HEK293 (cell line): ENCODE data around the gene RIMKLB.
"Not testable (repeated sequence)": the region's sequence is repeated elsewhere in the genome, so short reads cannot be mapped to it uniquely, and the experiment has no call there.

Experiments
- CTCF ChIA-PET: fragments of 350-600 bp; formaldehyde crosslinking; extraction: SDS; loops from one replicate; lab custom pipeline; 2021; ENCODE audit warnings: antibody characterized with exemption; lab: Yijun Ruan, JAX
- POLR2A ChIA-PET: fragments of 300-600 bp; formaldehyde crosslinking; extraction: SDS; loops from one replicate; lab custom pipeline; 2020; ENCODE audit warnings: antibody characterized with exemption, inconsistent platforms; lab: Yijun Ruan, JAX
- H3K27ac ChIP-seq: fragments of 200-500 bp; sonication (Bioruptor generic); 2 replicates; pipeline ENCODE4 v1.5.1; 2014; ENCODE audit warnings: low read depth, low read length, control low read depth, inconsistent platforms; ENCODE audit errors: extremely low read depth
- H3K36me3 ChIP-seq, 2 experiments: fragments of 200-500 bp in 1 of 2; sonication (Bioruptor generic) in 1 of 2; 1 replicate in 1 of 2; 2 replicates in 1 of 2; pipeline ENCODE4 v1.5.1; 2014 to 2017; ENCODE audit warnings: inconsistent platforms in 2 of 2, low read length in 2 of 2; ENCODE audit not compliant: control insufficient read depth in 2 of 2, insufficient read depth in 1 of 2
- H3K4me1 ChIP-seq: fragments of 200-500 bp; sonication (Bioruptor generic); 2 replicates; pipeline ENCODE4 v1.5.1; 2014; ENCODE audit warnings: mild to moderate bottlenecking, low read length, inconsistent platforms; ENCODE audit not compliant: control insufficient read depth, insufficient read depth
- H3K4me3 ChIP-seq: 2 replicates; pipeline ENCODE4 v1.5.1; 2011; ENCODE audit warnings: low read depth, mild to moderate bottlenecking, control low read depth, low read length, moderate library complexity
- H3K9me3 ChIP-seq: fragments of 200-500 bp; sonication (Bioruptor generic); 2 replicates; pipeline ENCODE4 v1.5.1; 2014; ENCODE audit warnings: low read depth, low read length, inconsistent platforms; ENCODE audit not compliant: control insufficient read depth, insufficient read depth
- HOXA7 ChIP-seq: sonication (generic); formaldehyde crosslinking; IDR thresholded peaks from 2 replicates; pipeline ENCODE4 v1.8.1; 2022; ENCODE audit warnings: missing genetic modification reagents, borderline replicate concordance
- SALL2 ChIP-seq: fragments of 450-650 bp; formaldehyde crosslinking; IDR thresholded peaks from 2 replicates; pipeline ENCODE4 v1.5.0; 2017; ENCODE audit warnings: missing biosample characterization, mild to moderate bottlenecking, missing genetic modification characterization, borderline replicate concordance
- ZBTB17 ChIP-seq: fragments of 450-650 bp; formaldehyde crosslinking; IDR thresholded peaks from 2 replicates; pipeline ENCODE4 v1.5.1; 2016; ENCODE audit warnings: missing biosample characterization, missing genetic modification characterization
- ZNF19 ChIP-seq: fragments of 450-650 bp; formaldehyde crosslinking; IDR thresholded peaks from 2 replicates; pipeline ENCODE4; 2016; ENCODE audit warnings: missing biosample characterization, missing genetic modification characterization, low read depth
- ZNF48 ChIP-seq: fragments of 450-650 bp; formaldehyde crosslinking; IDR thresholded peaks from 2 replicates; pipeline ENCODE4 v1.5.1; 2016; ENCODE audit warnings: missing biosample characterization, missing genetic modification characterization
- ZNF513 ChIP-seq: fragments of 450-650 bp; IDR thresholded peaks from 2 replicates; pipeline ENCODE4 v1.5.1; 2018; ENCODE audit warnings: missing biosample characterization, missing genetic modification characterization
- ZNF529 ChIP-seq: fragments of 450-650 bp; formaldehyde crosslinking; IDR thresholded peaks from 2 replicates; pipeline ENCODE4 v1.5.1; 2017; ENCODE audit warnings: missing genetic modification characterization, missing biosample characterization; ENCODE audit not compliant: insufficient replicate concordance
- ZNF548 ChIP-seq: fragments of 450-650 bp; formaldehyde crosslinking; IDR thresholded peaks from 2 replicates; pipeline ENCODE4 v1.5.1; 2016; ENCODE audit warnings: missing biosample characterization, missing genetic modification characterization
- ZNF600 ChIP-seq: fragments of 450-650 bp; formaldehyde crosslinking; IDR thresholded peaks from 2 replicates; pipeline ENCODE4 v1.5.1; 2016; ENCODE audit warnings: missing biosample characterization, missing genetic modification characterization
- ZNF621 ChIP-seq: fragments of 450-650 bp; formaldehyde crosslinking; IDR thresholded peaks from 2 replicates; pipeline ENCODE4 v1.5.1; 2017; ENCODE audit warnings: missing biosample characterization, missing genetic modification characterization
- ZNF704 ChIP-seq: fragments of 450-650 bp; formaldehyde crosslinking; IDR thresholded peaks from 2 replicates; pipeline ENCODE4 v1.5.1; 2016; ENCODE audit warnings: missing biosample characterization, missing genetic modification characterization
- ZNF791 ChIP-seq: fragments of 450-650 bp; formaldehyde crosslinking; IDR thresholded peaks from 2 replicates; pipeline ENCODE4 v1.5.1; 2016; ENCODE audit warnings: missing biosample characterization, missing genetic modification characterization

RIMKLB gene

GRCh38 chr12:8784290-8784888 is 86.6 kb downstream of the RIMKLB start:
- CTCF ChIA-PET = no interaction called here
- POLR2A ChIA-PET = no interaction called here
- H3K4me3 ChIP-seq = no peak overlapping the region

GRCh38 chr12:8785499-8785898 is 87.7 kb downstream of the RIMKLB start:
- TF ChIP-seq SALL2 (tag by site-specific recombination) (no peak), ZNF19 (tag by site-specific recombination) (no peak), ZNF791 (tag by site-specific recombination) (no peak), ZBTB17 (tag by site-specific recombination) (no peak), ZNF704 (tag by site-specific recombination) (no peak), ZNF600 (tag by site-specific recombination) (no peak), ZNF529 (tag by site-specific recombination) (no peak), HOXA7 (no peak), ZNF621 (tag by site-specific recombination) (no peak), ZNF48 (tag by site-specific recombination) (no peak), ZNF513 (tag by site-specific recombination) (no peak)
- no peak overlapping the region for H3K4me3 ChIP-seq
- ChIA-PET POLR2A (no interaction called here), CTCF (no interaction called here)
- H3K4me1 ChIP-seq = no peaks in the 10 kb centered on the region
- H3K27ac ChIP-seq = no peak overlapping the region
- no peaks in the 10 kb centered on the region for H3K9me3 ChIP-seq
- H3K36me3 ChIP-seq = peaks cover 7% of the 10 kb centered on the region in 2 experiments; a peak in 2 of 3 replicates

More at GRCh38 chr12:8784290-8784888, 86.6 kb downstream of the RIMKLB start:
- Histone ChIP-seq H3K9me3 (no peaks in the 10 kb centered on the region), H3K4me1 (no peaks in the 10 kb centered on the region), H3K36me3 (peaks cover 7% of the 10 kb centered on the region in 2 experiments; a peak in 2 of 3 replicates), H3K27ac (no peak overlapping the region)
- TF ChIP-seq ZNF548 (tag by site-specific recombination) (no peak), ZBTB17 (tag by site-specific recombination) (peak; percentile 92)

- H3K4me1 ChIP-seq, CTCF ChIA-PET, H3K27ac ChIP-seq, H3K36me3 ChIP-seq, H3K9me3 ChIP-seq, POLR2A ChIA-PET, H3K4me3 ChIP-seq: not testable (repeated sequence)
Observed at GRCh38 chr12:8787206-8787605, 89.4 kb downstream of the RIMKLB start.

GRCh38 chr12:8788706-8789105 is 90.9 kb downstream of the RIMKLB start:
- H3K36me3 ChIP-seq, H3K4me3 ChIP-seq, H3K4me1 ChIP-seq, H3K27ac ChIP-seq, H3K9me3 ChIP-seq, POLR2A ChIA-PET, CTCF ChIA-PET: not testable (repeated sequence)

GRCh38 chr12:8789341-8790013 is 91.7 kb downstream of the RIMKLB start:
- H3K4me3 ChIP-seq, H3K9me3 ChIP-seq, POLR2A ChIA-PET, H3K27ac ChIP-seq, H3K4me1 ChIP-seq, H3K36me3 ChIP-seq, CTCF ChIA-PET: not testable (repeated sequence)

- POLR2A ChIA-PET, H3K9me3 ChIP-seq, H3K4me1 ChIP-seq, H3K27ac ChIP-seq, H3K36me3 ChIP-seq, H3K4me3 ChIP-seq, CTCF ChIA-PET: not testable (repeated sequence)
Observed at GRCh38 chr12:8793226-8793625, 95.4 kb downstream of the RIMKLB start.

GRCh38 chr12:8794611-8795010 is 96.8 kb downstream of the RIMKLB start:
- H3K27ac ChIP-seq, H3K36me3 ChIP-seq, H3K9me3 ChIP-seq, H3K4me3 ChIP-seq, H3K4me1 ChIP-seq, CTCF ChIA-PET, POLR2A ChIA-PET: not testable (repeated sequence)
